Natural killer cell (primary cell): ENCODE data around the gene GPRIN3. TPM values are rescaled to one million over a fixed set of nuclear protein-coding genes. Genes with fewer than 3 reads are reported as not detected.
"Not testable (repeated sequence)": the region's sequence is repeated elsewhere in the genome, so short reads cannot be mapped to it uniquely, and the experiment has no call there.

ENCODE experiments used
- ATAC-seq, 3 donors: fragments of 150-1000 bp in 2 of 3; fragments of 200-7000 bp in 1 of 3; cut with Tn5 transposase; 1 replicate in 1 of 3; 2 replicates in 2 of 3; pipeline ENCODE4 v1.10.0; 2021; ENCODE audit warnings: mild to moderate bottlenecking in 2 of 3, moderate library complexity in 2 of 3
- DNase-seq, 2 donors: peaks; one replicate each; pipeline versions ENCODE4 v3.0.0 to v3.0.0-alpha.2; 2013 to 2021; ENCODE audit warnings: mixed read lengths in 1 of 2
- H3K27ac ChIP-seq: one replicate; pipeline ENCODE4 v1.5.1; 2013; ENCODE audit warnings: mild to moderate bottlenecking, low read length
- H3K27me3 ChIP-seq: one replicate; pipeline ENCODE4 v1.6.1; 2013; ENCODE audit warnings: low read length; ENCODE audit not compliant: control insufficient read depth, insufficient read depth
- H3K36me3 ChIP-seq: one replicate; pipeline ENCODE4 v1.6.1; 2013; ENCODE audit warnings: low read length; ENCODE audit not compliant: control insufficient read depth, insufficient read depth
- H3K4me1 ChIP-seq: one replicate; pipeline ENCODE4 v1.6.1; 2013; ENCODE audit warnings: low read length; ENCODE audit not compliant: control insufficient read depth, insufficient read depth
- H3K4me3 ChIP-seq: one replicate; pipeline ENCODE4 v1.5.1; 2013; ENCODE audit warnings: low read length
- H3K9me3 ChIP-seq: one replicate; pipeline ENCODE4 v1.6.1; 2013; ENCODE audit warnings: low read length; ENCODE audit not compliant: control insufficient read depth, insufficient read depth
- H3K27ac Mint-ChIP-seq, 2 donors: one replicate each; pipeline ENCODE4 v1.8.0; 2022; ENCODE audit warnings: mild to moderate bottlenecking in 2 of 2, mixed read lengths in 2 of 2, moderate library complexity in 1 of 2
- H3K27me3 Mint-ChIP-seq, 2 donors: one replicate each; pipeline ENCODE4 v1.8.0; 2022; ENCODE audit warnings: low read depth in 2 of 2, mixed read lengths in 2 of 2
- H3K36me3 Mint-ChIP-seq: one replicate; pipeline ENCODE4 v1.8.0; 2022; ENCODE audit warnings: mixed read lengths
- H3K4me1 Mint-ChIP-seq, 2 donors: one replicate each; pipeline ENCODE4 v1.8.0; 2022; ENCODE audit warnings: mixed read lengths in 2 of 2
- H3K4me3 Mint-ChIP-seq: one replicate; pipeline ENCODE4 v1.8.0; 2022; ENCODE audit warnings: mild to moderate bottlenecking, moderate library complexity, mixed read lengths
- H3K9me3 Mint-ChIP-seq, 2 donors: one replicate each; pipeline ENCODE4 v1.8.0; 2022; ENCODE audit warnings: mixed read lengths in 2 of 2
- CTCF ChIP-seq: fragments of 200-600 bp; IDR thresholded peaks from one replicate; pipeline ENCODE4 v1.8.0; 2022; ENCODE audit warnings: antibody characterized with exemption
- WGBS: methylation state at CpG from one replicate; pipeline ENCODE4 v1.1.7; 2013; ENCODE audit warnings: missing lambda C conversion rate; ENCODE audit not compliant: insufficient coverage; 5-methylcytosine and 5-hydroxymethylcytosine counted together
- intact Hi-C: fragments of 100-400 bp; cut with micrococcal nuclease; formaldehyde crosslinking; loops from one replicate; pipeline ENCODE4 v1.14.2; 2022
- total RNA-seq, 4 donors: library from RNA; stranded (reverse); fragments of 120-200 nt in 1 of 4; gene quantifications; one replicate each; pipeline versions ENCODE4 v1.2.3 to v1.2.4, GENCODE V29; 2013 to 2022

GPRIN3 gene
- total RNA-seq, 3 donors from 2014 or later (not counting 1 experiment from before 2014, with no cell fraction given) = 48.3 to 50.7 (median 48.5) TPM

GRCh38 chr4:89212666-89213381, 94.8 kb downstream of the GPRIN3 start:
- H3K27ac ChIP-seq = no peak overlapping the region

GRCh38 chr4:89204624-89205023, 103.0 kb downstream of the GPRIN3 start:
- TF ChIP-seq CTCF = no peak
- no peaks in the 10 kb centered on the region for H3K36me3 Mint-ChIP-seq
- no peaks in the 10 kb centered on the region for H3K4me1 Mint-ChIP-seq
- H3K27me3 Mint-ChIP-seq = peaks cover 16 to 22% of the 10 kb centered on the region in 2 donors
- no peak overlapping the region for H3K4me3 ChIP-seq
- no peak overlapping the region for H3K4me3 Mint-ChIP-seq
- DNase-seq (no peak), ATAC-seq (no peak)
- H3K27ac Mint-ChIP-seq = no peak overlapping the region
- no peak overlapping the region for H3K27ac ChIP-seq
- no peaks in the 10 kb centered on the region for H3K4me1 ChIP-seq
- 86% methylated on average over 1 of the region's 1 CpG for WGBS
- no peaks in the 10 kb centered on the region for H3K27me3 ChIP-seq
- intact Hi-C loops = no loop called here
- H3K9me3 ChIP-seq = no peaks in the 10 kb centered on the region
- H3K9me3 Mint-ChIP-seq = peaks cover 0 to 4% of the 10 kb centered on the region in 2 donors
- no peaks in the 10 kb centered on the region for H3K36me3 ChIP-seq

More at GRCh38 chr4:89212666-89213381, 94.8 kb downstream of the GPRIN3 start:
- H3K4me3 Mint-ChIP-seq = no peak overlapping the region
- no peak overlapping the region for H3K27ac Mint-ChIP-seq
- H3K36me3 Mint-ChIP-seq = no peaks in the 10 kb centered on the region
- DNase-seq (no peak), ATAC-seq (no peak)
- no peaks in the 10 kb centered on the region for H3K4me1 Mint-ChIP-seq
- Histone ChIP-seq H3K4me1 (no peaks in the 10 kb centered on the region), H3K4me3 (no peak overlapping the region), H3K9me3 (no peaks in the 10 kb centered on the region), H3K36me3 (no peaks in the 10 kb centered on the region), H3K27me3 (no peaks in the 10 kb centered on the region)
- TF ChIP-seq CTCF = no peak
- WGBS = 90% methylated on average over 4 of the region's 4 CpGs
- H3K27me3 Mint-ChIP-seq = peaks cover 23 to 24% of the 10 kb centered on the region in 2 donors
- H3K9me3 Mint-ChIP-seq = peaks cover 0 to 4% of the 10 kb centered on the region in 2 donors
- intact Hi-C loops = no loop called here

- Histone ChIP-seq H3K4me1 (no peaks in the 10 kb centered on the region), H3K36me3 (no peaks in the 10 kb centered on the region), H3K4me3 (no peak overlapping the region), H3K27me3 (no peaks in the 10 kb centered on the region), H3K27ac (no peak overlapping the region), H3K9me3 (no peaks in the 10 kb centered on the region)
- Mint-ChIP-seq H3K4me3 (no peak overlapping the region), H3K4me1 (no peaks in the 10 kb centered on the region), H3K27ac (no peak overlapping the region), H3K27me3 (peaks cover 16 to 22% of the 10 kb centered on the region in 2 donors), H3K9me3 (peaks cover 0 to 4% of the 10 kb centered on the region in 2 donors), H3K36me3 (no peaks in the 10 kb centered on the region)
- DNase-seq = no peak
- no peak for ATAC-seq
- 100% methylated on average over 3 of the region's 3 CpGs for WGBS
- no peak for TF ChIP-seq CTCF
- intact Hi-C loops = no loop called here
These were observed 103.7 kb downstream of the GPRIN3 start for GRCh38 chr4:89203902-89204301.

GRCh38 chr4:89199394-89199793, 108.2 kb downstream of the GPRIN3 start:
- H3K4me3 Mint-ChIP-seq, H3K9me3 Mint-ChIP-seq, DNase-seq, H3K4me3 ChIP-seq, H3K9me3 ChIP-seq, intact Hi-C loops, H3K27ac ChIP-seq, H3K27ac Mint-ChIP-seq, H3K27me3 ChIP-seq, H3K4me1 Mint-ChIP-seq, ATAC-seq, H3K36me3 Mint-ChIP-seq, H3K36me3 ChIP-seq, H3K4me1 ChIP-seq: not testable (repeated sequence)
- peaks cover 6 to 18% of the 10 kb centered on the region in 2 donors for H3K27me3 Mint-ChIP-seq
- WGBS = no CpG with 5 or more reads among the region's 1 CpG
